Measurements from ENCODE around the gene KLHL10.
A peak's percentile ranks its signal among the peaks of the same experiment; 100 is the strongest.
"Not testable (repeated sequence)": the region's sequence is repeated elsewhere in the genome, so short reads cannot be mapped to it uniquely, and the experiment has no call there.

KLHL10 gene

GRCh38 chr17:41871789-41872188, 34.2 kb downstream of the KLHL10 start:
- no peak overlapping the region for H3K27ac ChIP-seq
- H3K36me3 ChIP-seq (ENCODE audit: insufficient read depth, low read length), result peaks cover 74% of the 10 kb centered on the region
- H3K9me3 ChIP-seq (ENCODE audit: low read depth, low read length), result no peaks in the 10 kb centered on the region
- H3K4me3 ChIP-seq, result no peak overlapping the region
- H3K9ac ChIP-seq (ENCODE audit: insufficient read length), result no peak overlapping the region
- no peak for DNase-seq (ENCODE audit: low read depth, low spot score)
- TF ChIP-seq FOXP2 (optimal IDR thresholded peaks at IDR 0.05; ENCODE audit: control extremely low read depth, extremely low read length, insufficient read depth) (no peak), EZH2 (IDR thresholded peaks at IDR 0.05) (no peak), POLR2AphosphoS5 (IDR thresholded peaks at IDR 0.05; ENCODE audit: borderline replicate concordance, low read depth, low read length) (no peak)

- Histone ChIP-seq H3K36me3 (ENCODE audit: insufficient read depth, low read length) (peaks cover 78% of the 10 kb centered on the region), H3K4me3 (no peak overlapping the region), H3K9me3 (ENCODE audit: low read depth, low read length) (no peaks in the 10 kb centered on the region), H3K27ac (no peak overlapping the region), H3K9ac (ENCODE audit: insufficient read length) (no peak overlapping the region)
- DNase-seq (ENCODE audit: low read depth, low spot score), result no peak
- TF ChIP-seq FOXP2 (optimal IDR thresholded peaks at IDR 0.05; ENCODE audit: control extremely low read depth, extremely low read length, insufficient read depth) (no peak), EZH2 (IDR thresholded peaks at IDR 0.05) (no peak), POLR2AphosphoS5 (IDR thresholded peaks at IDR 0.05; ENCODE audit: borderline replicate concordance, low read depth, low read length) (no peak; the same call in 1 of the 2 replicates)
Observed at GRCh38 chr17:41873559-41874292, 36.1 kb downstream of the KLHL10 start.

GRCh38 chr17:41874293-41874670, 36.7 kb downstream of the KLHL10 start:
- not testable (repeated sequence) for H3K9me3 ChIP-seq (ENCODE audit: low read depth, low read length); DNase-seq (ENCODE audit: low read depth, low spot score); H3K4me3 ChIP-seq; H3K9ac ChIP-seq (ENCODE audit: insufficient read length); H3K27ac ChIP-seq
- peaks cover 78% of the 10 kb centered on the region for H3K36me3 ChIP-seq (ENCODE audit: insufficient read depth, low read length)

GRCh38 chr17:41880130-41880529, 42.5 kb downstream of the KLHL10 start:
- Histone ChIP-seq H3K4me3 (no peak overlapping the region), H3K9ac (ENCODE audit: insufficient read length) (no peak overlapping the region), H3K27ac (peak overlapping the region; percentile 54; the same call in 1 of the 2 replicates), H3K36me3 (ENCODE audit: insufficient read depth, low read length) (peaks cover 80% of the 10 kb centered on the region), H3K9me3 (ENCODE audit: low read depth, low read length) (no peaks in the 10 kb centered on the region)
- DNase-seq (ENCODE audit: low read depth, low spot score), result no peak
- no peak for TF ChIP-seq POLR2AphosphoS5 (IDR thresholded peaks at IDR 0.05; ENCODE audit: borderline replicate concordance, low read depth, low read length)
- TF ChIP-seq FOXP2 (optimal IDR thresholded peaks at IDR 0.05; ENCODE audit: control extremely low read depth, extremely low read length, insufficient read depth), result no peak
- TF ChIP-seq EZH2 (IDR thresholded peaks at IDR 0.05), result no peak

GRCh38 chr17:41882756-41883155, 45.1 kb downstream of the KLHL10 start:
- H3K27ac ChIP-seq, result no peak overlapping the region
- peaks cover 96% of the 10 kb centered on the region for H3K36me3 ChIP-seq (ENCODE audit: insufficient read depth, low read length)
- no peak for TF ChIP-seq EZH2 (IDR thresholded peaks at IDR 0.05)
- no peak for TF ChIP-seq FOXP2 (optimal IDR thresholded peaks at IDR 0.05; ENCODE audit: control extremely low read depth, extremely low read length, insufficient read depth)
- TF ChIP-seq POLR2AphosphoS5 (IDR thresholded peaks at IDR 0.05; ENCODE audit: borderline replicate concordance, low read depth, low read length), result no peak
- H3K9ac ChIP-seq (ENCODE audit: insufficient read length), result no peak overlapping the region
- no peak overlapping the region for H3K4me3 ChIP-seq
- DNase-seq (ENCODE audit: low read depth, low spot score), result no peak
- H3K9me3 ChIP-seq (ENCODE audit: low read depth, low read length), result no peaks in the 10 kb centered on the region

- no peak overlapping the region for H3K27ac ChIP-seq
- TF ChIP-seq POLR2AphosphoS5 (IDR thresholded peaks at IDR 0.05; ENCODE audit: borderline replicate concordance, low read depth, low read length), result no peak
- TF ChIP-seq FOXP2 (optimal IDR thresholded peaks at IDR 0.05; ENCODE audit: control extremely low read depth, extremely low read length, insufficient read depth), result no peak
- no peak for TF ChIP-seq EZH2 (IDR thresholded peaks at IDR 0.05)
- H3K9me3 ChIP-seq (ENCODE audit: low read depth, low read length), result no peaks in the 10 kb centered on the region
- no peak overlapping the region for H3K4me3 ChIP-seq
- DNase-seq (ENCODE audit: low read depth, low spot score), result no peak
- no peak overlapping the region for H3K9ac ChIP-seq (ENCODE audit: insufficient read length)
- H3K36me3 ChIP-seq (ENCODE audit: insufficient read depth, low read length), result peaks cover 91% of the 10 kb centered on the region
Observed at GRCh38 chr17:41885733-41886132, 48.1 kb downstream of the KLHL10 start.

- no peak overlapping the region for H3K4me3 ChIP-seq
- no peak for DNase-seq (ENCODE audit: low read depth, low spot score)
- H3K36me3 ChIP-seq (ENCODE audit: insufficient read depth, low read length), result peaks cover 94% of the 10 kb centered on the region
- TF ChIP-seq FOXP2 (optimal IDR thresholded peaks at IDR 0.05; ENCODE audit: control extremely low read depth, extremely low read length, insufficient read depth), result no peak
- TF ChIP-seq POLR2AphosphoS5 (IDR thresholded peaks at IDR 0.05; ENCODE audit: borderline replicate concordance, low read depth, low read length), result no peak
- TF ChIP-seq EZH2 (IDR thresholded peaks at IDR 0.05), result no peak
- no peaks in the 10 kb centered on the region for H3K9me3 ChIP-seq (ENCODE audit: low read depth, low read length)
- 0 out of 2 replicates have a peak overlapping the region, but pooled peaks have one; percentile 13 for H3K27ac ChIP-seq
- no peak overlapping the region for H3K9ac ChIP-seq (ENCODE audit: insufficient read length)
Observed at GRCh38 chr17:41888332-41888965, 50.8 kb downstream of the KLHL10 start.

GRCh38 chr17:41891135-41892020, 53.8 kb downstream of the KLHL10 start:
- peaks cover 93% of the 10 kb centered on the region for H3K36me3 ChIP-seq (ENCODE audit: insufficient read depth, low read length)
- TF ChIP-seq FOXP2 (optimal IDR thresholded peaks at IDR 0.05; ENCODE audit: control extremely low read depth, extremely low read length, insufficient read depth) (no peak), POLR2AphosphoS5 (IDR thresholded peaks at IDR 0.05; ENCODE audit: borderline replicate concordance, low read depth, low read length) (no peak), EZH2 (IDR thresholded peaks at IDR 0.05) (no peak)
- H3K27ac ChIP-seq, result peak overlapping the region; percentile 36; the same call in 1 of the 2 replicates
- H3K9me3 ChIP-seq (ENCODE audit: low read depth, low read length), result no peaks in the 10 kb centered on the region
- no peak overlapping the region for H3K9ac ChIP-seq (ENCODE audit: insufficient read length)
- DNase-seq (ENCODE audit: low read depth, low spot score), result no peak
- no peak overlapping the region for H3K4me3 ChIP-seq
